Activated CD8-positive, alpha-beta memory T cell treated with anti-CD3 and anti-CD28 coated beads, Interleukin-2, amount 10 ng/mL, durations not matched to agents 7 days and 5 days (primary cell): ENCODE measurements around the gene HMGB1. TPM values are rescaled to one million over a fixed set of nuclear protein-coding genes. Genes with fewer than 3 reads are reported as not detected.

Source experiments
- ATAC-seq: fragments of 150-1000 bp; cut with Tn5 transposase; one replicate; pipeline ENCODE4 v1.10.0; 2021; ENCODE audit warnings: moderate library complexity
- CTCF ChIA-PET: fragments of 350-600 bp; sonication (Branson Sonifier 250); formaldehyde crosslinking; loops from one replicate; lab custom pipeline; 2021; ENCODE audit warnings: antibody characterized with exemption; lab: Charles Lee
- DNase-seq: peaks from one replicate; pipeline ENCODE4 v3.0.0-alpha.2; 2020
- H3K27ac Mint-ChIP-seq: one replicate; pipeline ENCODE4 v1.8.0; 2021; ENCODE audit warnings: mild to moderate bottlenecking, mixed read lengths
- H3K27me3 Mint-ChIP-seq: one replicate; pipeline ENCODE4 v1.8.0; 2021; ENCODE audit warnings: mixed read lengths
- H3K36me3 Mint-ChIP-seq: one replicate; pipeline ENCODE4 v1.8.0; 2021; ENCODE audit warnings: mild to moderate bottlenecking, mixed read lengths
- H3K4me1 Mint-ChIP-seq: one replicate; pipeline ENCODE4 v1.8.0; 2021; ENCODE audit warnings: mixed read lengths
- H3K4me3 Mint-ChIP-seq: one replicate; pipeline ENCODE4 v1.8.0; 2021; ENCODE audit warnings: mild to moderate bottlenecking, moderate library complexity, mixed read lengths
- H3K9me3 Mint-ChIP-seq: one replicate; pipeline ENCODE4 v1.8.0; 2022; ENCODE audit warnings: low read depth, mixed read lengths
- total RNA-seq, 2 experiments: library from RNA; stranded (reverse); gene quantifications; one replicate each; pipeline ENCODE4 v1.2.3, GENCODE V29; 2021

HMGB1 gene
- total RNA-seq, 2 experiments from 2014 or later: 716 to 739 TPM

DNA sequence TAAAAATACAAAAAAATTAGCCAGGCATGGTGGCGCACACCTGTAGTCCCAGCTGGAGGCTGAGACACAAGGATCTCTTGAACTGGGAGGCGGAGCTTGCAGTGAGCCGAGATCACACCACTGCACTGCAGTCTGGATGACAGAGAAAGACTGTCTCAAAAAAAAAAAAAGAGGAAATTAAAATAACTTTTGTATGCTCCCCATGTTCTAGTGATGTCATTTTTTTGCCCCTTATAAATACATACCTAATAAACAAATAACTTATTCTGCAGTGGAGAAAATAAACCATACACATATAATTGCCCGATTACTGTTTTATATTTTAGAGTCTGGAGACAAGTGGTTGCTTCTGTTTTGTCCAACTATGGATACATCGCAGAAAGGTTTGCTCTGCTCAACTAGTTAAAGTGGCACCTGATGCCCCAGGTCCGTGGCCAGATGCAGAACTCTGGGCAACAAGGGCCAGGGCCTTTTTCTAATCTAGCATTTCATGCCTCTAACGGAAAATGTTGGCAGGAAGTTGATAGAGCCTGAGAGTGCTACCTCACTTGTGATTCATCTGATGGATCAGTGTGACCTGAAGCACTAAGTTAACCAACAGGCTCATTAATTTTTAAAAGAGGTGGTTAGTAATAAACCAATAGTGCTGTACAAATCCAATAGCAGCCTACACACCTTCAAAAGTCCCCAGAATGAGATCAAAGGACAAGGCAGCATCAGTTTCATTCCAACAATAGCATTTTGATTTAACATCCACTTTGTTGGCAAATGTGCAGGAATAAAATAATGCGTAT lies 24.6 kb downstream of the HMGB1 start:
- ATAC-seq (peak; percentile 55), DNase-seq (no peak)
- Mint-ChIP-seq H3K9me3 (no peaks in the 10 kb centered on the region), H3K4me1 (peaks cover 7% of the 10 kb centered on the region), H3K36me3 (no peaks in the 10 kb centered on the region), H3K27me3 (peaks cover 11% of the 10 kb centered on the region), H3K4me3 (no peak overlapping the region), H3K27ac (peak overlapping the region; percentile 40)
- CTCF ChIA-PET: interaction anchor here (0.8 to 2.0 kb wide), 3 partner anchors 10 to 17 kb away, joined by 3 to 8 read pairs (median 3); no protein-coding TSS in a partner anchor

DNA sequence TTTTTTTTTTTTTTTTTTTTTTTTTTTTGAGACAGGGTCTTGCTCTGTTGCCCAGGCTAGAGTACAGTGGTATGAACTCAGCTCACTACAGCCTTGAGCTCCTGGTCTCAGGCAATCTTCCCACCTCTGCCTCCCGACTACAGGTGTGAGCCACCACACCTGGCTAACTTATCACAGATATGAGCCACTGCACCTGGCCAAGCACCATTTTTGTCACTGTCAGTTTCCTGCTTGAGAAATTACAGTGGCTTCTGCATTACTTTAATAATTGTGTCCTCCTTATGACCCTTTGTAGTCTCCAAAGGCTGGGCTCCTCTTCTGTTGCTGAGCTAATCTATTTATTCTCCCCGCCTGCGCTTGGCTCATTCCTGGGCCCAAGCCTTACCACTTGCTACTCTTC lies 27.4 kb downstream of the HMGB1 start:
- Mint-ChIP-seq H3K36me3 (no peaks in the 10 kb centered on the region), H3K27ac (no peak overlapping the region), H3K27me3 (peaks cover 17% of the 10 kb centered on the region)

DNA sequence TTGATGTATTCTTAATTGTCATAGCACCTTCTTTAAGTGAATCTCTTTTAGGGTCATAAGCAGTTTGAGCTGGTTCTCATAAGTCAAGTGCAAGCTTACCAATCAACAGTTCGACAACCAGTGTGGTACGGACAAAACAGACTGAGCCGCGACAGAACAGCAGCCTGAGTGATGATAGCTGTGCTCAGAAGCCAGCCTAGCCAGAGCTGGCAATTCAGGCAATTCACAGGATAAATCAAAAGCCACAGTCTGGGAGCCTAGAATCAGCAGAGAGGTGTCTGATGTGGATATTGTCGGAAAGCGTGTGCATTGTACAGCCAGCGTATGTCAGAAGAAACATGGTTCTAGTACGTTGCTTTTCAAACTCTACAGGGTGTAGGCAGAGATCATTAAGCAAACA lies 28.6 kb downstream of the HMGB1 start:
- H3K4me1 Mint-ChIP-seq: peaks cover 10% of the 10 kb centered on the region
- no peaks in the 10 kb centered on the region for H3K9me3 Mint-ChIP-seq
- CTCF ChIA-PET: interaction anchor here (0.8 to 1.5 kb wide), 4 partner anchors 14 to 29 kb away, joined by 3 to 4 read pairs (median 3); no protein-coding TSS in a partner anchor
- peaks cover 17% of the 10 kb centered on the region for H3K27me3 Mint-ChIP-seq
- no peak overlapping the region for H3K4me3 Mint-ChIP-seq
- H3K36me3 Mint-ChIP-seq: no peaks in the 10 kb centered on the region
- DNase-seq (no peak), ATAC-seq (no peak)
- H3K27ac Mint-ChIP-seq: no peak overlapping the region

More for the DNA sequence above, 27.4 kb downstream of the HMGB1 start:
- Mint-ChIP-seq H3K4me1 (peaks cover 10% of the 10 kb centered on the region), H3K4me3 (no peak overlapping the region), H3K9me3 (no peaks in the 10 kb centered on the region)
- DNase-seq (no peak), ATAC-seq (no peak)
- CTCF ChIA-PET: interaction anchor here (0.8 kb wide), 1 partner anchor 13 kb away, joined by 3 read pairs; no protein-coding TSS in a partner anchor

DNA sequence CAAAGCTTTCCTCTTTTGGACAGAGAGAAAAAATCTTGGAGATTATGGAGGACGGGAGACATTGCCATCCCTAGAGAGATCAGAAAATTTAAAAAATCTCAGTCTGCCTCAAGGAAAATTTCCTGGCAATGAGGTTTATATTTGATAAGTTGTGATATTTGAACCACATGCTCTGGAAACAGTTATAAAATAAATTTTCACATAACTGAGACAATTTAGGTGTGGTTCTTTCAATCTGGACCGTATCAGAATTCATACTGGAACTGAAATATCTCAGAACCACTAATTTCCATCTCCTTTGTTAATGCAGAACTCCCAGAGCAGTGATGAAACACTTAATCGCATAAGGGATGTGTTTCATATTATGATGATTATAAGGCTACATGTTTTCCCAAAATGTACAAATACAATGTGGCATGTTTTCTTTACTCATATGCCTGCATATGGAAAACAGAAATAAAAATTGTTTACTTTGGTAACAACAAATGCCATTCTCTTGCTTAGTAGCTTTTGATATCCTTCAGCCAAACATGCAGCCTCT lies 29.8 kb downstream of the HMGB1 start:
- Mint-ChIP-seq H3K36me3 (no peaks in the 10 kb centered on the region), H3K27ac (no peak overlapping the region), H3K9me3 (no peaks in the 10 kb centered on the region), H3K4me1 (peaks cover 15% of the 10 kb centered on the region), H3K27me3 (peaks cover 17% of the 10 kb centered on the region), H3K4me3 (no peak overlapping the region)
- CTCF ChIA-PET: interaction anchor here (1.4 to 1.5 kb wide), 2 partner anchors 19 to 27 kb away, joined by 3 to 4 read pairs; no protein-coding TSS in a partner anchor
- no peak for ATAC-seq
- DNase-seq: no peak

DNA sequence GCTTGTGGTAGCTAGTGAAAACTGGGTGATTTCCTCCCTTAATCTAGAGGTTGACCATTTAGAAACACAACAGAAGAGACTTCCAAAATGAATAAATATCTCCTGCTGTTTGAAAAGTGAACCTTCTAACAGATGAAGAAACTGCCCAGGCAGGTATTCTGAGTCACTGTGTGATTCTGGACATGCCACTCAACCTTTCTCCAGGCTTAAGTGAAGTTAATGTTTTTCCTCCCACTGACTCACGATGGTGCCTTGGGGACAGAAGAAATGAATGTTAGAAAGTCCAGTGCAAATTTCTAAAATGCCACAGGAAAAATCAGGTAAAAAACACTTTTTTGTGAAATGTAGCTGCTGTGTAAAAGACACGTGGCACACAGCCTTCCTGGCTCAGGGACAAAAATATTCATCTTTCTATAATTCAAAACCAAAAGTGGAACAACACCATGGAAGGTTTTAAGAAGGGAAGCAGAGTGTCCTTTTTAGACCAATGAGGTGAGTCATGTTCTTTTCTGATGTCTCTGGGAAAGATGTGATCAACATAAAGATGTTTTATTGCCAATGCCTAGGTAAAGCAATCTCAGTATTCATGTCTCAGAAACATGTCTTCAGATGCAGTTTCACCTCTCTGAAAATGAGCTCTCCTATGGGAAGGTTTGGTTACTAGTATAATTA lies 34.3 kb downstream of the HMGB1 start:
- no peaks in the 10 kb centered on the region for H3K9me3 Mint-ChIP-seq
- peak; percentile 17 for ATAC-seq
- no peak overlapping the region for H3K4me3 Mint-ChIP-seq
- H3K27me3 Mint-ChIP-seq: peaks cover 7% of the 10 kb centered on the region
- H3K36me3 Mint-ChIP-seq: no peaks in the 10 kb centered on the region
- H3K4me1 Mint-ChIP-seq: peaks cover 29% of the 10 kb centered on the region
- DNase-seq: no peak
- no peak overlapping the region for H3K27ac Mint-ChIP-seq
- CTCF ChIA-PET: interaction anchor here (1.1 to 1.6 kb wide), 5 partner anchors 9 to 152 kb away, joined by 3 to 8 read pairs (median 4); partner anchors contain the start of gene UBE2L5

DNA sequence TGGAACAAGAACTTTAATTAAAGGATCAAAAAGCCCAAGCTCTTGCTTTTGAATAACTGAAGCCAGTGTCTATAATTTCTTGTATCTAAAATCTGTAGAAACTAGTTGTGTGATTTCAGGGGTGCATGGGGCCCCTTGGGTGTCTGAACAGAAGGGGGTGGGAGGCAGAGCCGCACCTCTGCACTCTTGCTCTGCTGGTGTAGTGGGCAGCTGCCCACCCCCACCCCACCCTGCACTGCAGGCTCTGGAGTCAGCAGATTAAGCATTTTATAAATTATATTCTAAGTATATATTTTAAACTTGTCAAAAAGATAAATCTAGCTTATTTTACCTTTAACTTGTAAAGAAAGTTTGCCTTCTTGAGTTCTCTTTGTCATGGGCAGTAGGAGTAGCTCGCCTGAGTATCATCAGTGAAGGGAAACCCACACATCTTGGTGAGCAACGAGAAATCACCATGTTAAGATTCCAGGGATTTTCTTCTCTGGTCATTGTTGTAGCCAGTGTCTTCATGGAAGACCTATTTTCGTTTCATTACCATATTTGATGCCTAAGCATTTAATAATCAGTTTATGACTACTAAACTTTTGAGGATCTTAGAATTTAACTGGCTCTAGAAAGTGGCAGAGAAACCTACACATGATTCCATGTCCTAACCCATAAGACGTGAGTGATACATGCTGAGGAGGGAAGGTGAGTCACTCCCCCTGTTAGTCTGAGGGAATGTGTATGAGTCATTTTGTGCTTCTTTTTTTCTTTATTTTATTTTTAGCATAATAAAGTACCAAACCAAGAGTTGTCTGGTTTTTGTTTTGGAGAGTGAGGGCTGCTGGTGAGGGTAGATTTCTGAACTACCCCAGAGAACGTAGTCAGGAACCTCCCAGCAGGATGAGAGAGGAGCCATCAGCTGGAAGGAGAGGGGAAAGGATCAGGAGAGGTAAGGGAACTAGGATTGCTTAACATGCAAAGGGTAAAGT lies 35.7 kb downstream of the HMGB1 start:
- peaks cover 29% of the 10 kb centered on the region for H3K4me1 Mint-ChIP-seq
- CTCF ChIA-PET: interaction anchor here (1.1 to 1.6 kb wide), 5 partner anchors 10 to 154 kb away, joined by 3 to 8 read pairs (median 6); no protein-coding TSS in a partner anchor
- H3K27me3 Mint-ChIP-seq: no peaks in the 10 kb centered on the region
- peak overlapping the region; percentile 70 for H3K27ac Mint-ChIP-seq
- no peaks in the 10 kb centered on the region for H3K36me3 Mint-ChIP-seq
- ATAC-seq: peak; percentile 93
- DNase-seq: peak; percentile 50
- peak overlapping the region; percentile 13 for H3K4me3 Mint-ChIP-seq
- no peaks in the 10 kb centered on the region for H3K9me3 Mint-ChIP-seq

DNA sequence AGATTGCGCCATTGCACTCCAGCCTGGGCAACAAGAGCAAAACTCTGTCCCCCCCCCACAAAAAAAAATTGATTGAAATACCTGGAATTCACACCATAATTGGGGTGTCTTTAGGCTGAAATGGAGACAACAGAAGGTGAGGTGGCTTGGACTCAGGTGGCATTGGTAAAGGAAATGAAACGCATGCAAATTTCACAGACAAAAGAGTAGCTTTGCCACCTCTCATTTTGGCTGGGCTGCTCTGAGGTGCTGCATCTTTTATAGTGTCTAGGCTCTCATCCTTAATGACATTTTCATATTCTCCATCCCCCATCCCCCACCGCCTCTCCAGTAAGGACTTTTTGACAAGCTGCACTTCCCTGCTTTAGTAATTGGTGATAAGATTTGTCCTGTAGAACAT lies 36.5 kb downstream of the HMGB1 start:
- Mint-ChIP-seq H3K9me3 (no peaks in the 10 kb centered on the region), H3K4me1 (peaks cover 29% of the 10 kb centered on the region), H3K27me3 (no peaks in the 10 kb centered on the region), H3K36me3 (no peaks in the 10 kb centered on the region), H3K27ac (no peak overlapping the region), H3K4me3 (no peak overlapping the region)
- no peak for DNase-seq
- CTCF ChIA-PET: interaction anchor here (1.3 kb wide), 1 partner anchor 13 kb away, joined by 7 read pairs; no protein-coding TSS in a partner anchor
- no peak for ATAC-seq

DNA sequence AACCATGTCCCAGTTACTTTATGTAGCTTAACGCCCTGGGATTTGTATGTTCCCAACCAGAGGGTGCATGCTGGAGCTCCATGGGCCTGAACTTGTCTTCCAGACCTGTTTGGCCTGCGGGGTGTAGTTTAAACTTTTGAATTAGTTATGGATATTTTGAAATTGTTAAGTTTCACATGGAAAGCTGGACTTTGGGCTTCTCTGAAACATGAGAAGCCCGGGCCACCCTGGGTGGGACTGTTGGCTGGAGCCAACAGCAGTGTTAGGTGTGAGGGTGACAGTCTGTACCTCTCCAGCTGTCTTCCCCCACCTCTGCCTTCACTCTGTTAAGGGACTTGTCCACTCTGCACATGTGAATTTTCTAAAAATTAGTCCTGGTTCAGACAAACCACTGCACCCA lies 41.8 kb downstream of the HMGB1 start:
- Mint-ChIP-seq H3K4me3 (no peak overlapping the region), H3K4me1 (peaks cover 14% of the 10 kb centered on the region), H3K36me3 (no peaks in the 10 kb centered on the region), H3K27me3 (peaks cover 6% of the 10 kb centered on the region), H3K9me3 (no peaks in the 10 kb centered on the region), H3K27ac (no peak overlapping the region)
- ATAC-seq: no peak
- DNase-seq: no peak
- CTCF ChIA-PET: interaction anchor here (0.8 to 2.3 kb wide), 5 partner anchors 17 to 291 kb away, joined by 3 to 7 read pairs (median 3); no protein-coding TSS in a partner anchor

DNA sequence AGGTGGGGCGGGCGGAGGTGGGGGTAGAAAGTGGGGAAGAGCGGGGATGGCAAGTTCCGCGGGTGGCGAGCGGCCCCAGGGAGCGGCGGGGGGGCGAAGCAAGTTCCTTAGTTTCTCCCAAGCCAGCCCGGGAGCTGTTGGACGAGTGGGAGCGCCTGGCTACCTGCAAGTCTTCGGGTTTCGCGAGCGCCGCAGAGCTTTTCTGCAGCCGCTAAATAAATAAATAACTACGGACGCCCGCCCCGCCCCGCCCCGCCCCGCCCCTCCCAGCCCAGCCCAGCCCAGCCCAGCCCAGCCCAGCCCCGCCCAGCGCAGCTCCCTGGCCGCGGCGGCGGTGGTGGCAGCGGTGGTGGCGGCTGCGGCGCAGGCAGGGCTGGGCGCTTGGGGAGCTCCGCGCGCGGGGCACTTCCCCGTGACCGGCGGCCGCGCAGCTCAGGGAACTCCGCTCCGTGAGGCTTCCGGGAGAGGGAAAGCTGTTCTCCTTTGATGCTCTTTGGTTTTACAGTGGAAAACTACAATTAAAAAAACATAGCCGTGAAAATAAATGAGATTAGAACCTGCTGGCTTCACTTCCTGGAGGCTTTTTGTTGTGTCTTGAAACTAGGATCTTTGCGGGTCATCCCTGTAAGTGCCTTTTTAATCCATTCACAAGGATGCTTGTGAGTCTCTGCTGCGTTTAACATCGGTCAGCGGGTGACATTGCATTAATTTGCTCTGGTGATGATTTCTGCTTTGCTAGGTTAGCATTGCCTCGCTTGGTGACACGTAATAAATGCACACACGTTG lies 43.5 kb downstream of the HMGB1 start, which contains the start of gene UBE2L5:
TSS of gene UBE2L5 (plus strand) at position 440 of the 786 bp plus-strand sequence. CDS start 5,498 bp downstream, outside the sequence.
- Mint-ChIP-seq H3K9me3 (no peaks in the 10 kb centered on the region), H3K4me1 (peaks cover 14% of the 10 kb centered on the region), H3K36me3 (no peaks in the 10 kb centered on the region), H3K4me3 (peak within 1 kb of the TSS; percentile 73), H3K27ac (peak within 1 kb of the TSS; percentile 80), H3K27me3 (peaks cover 6% of the 10 kb centered on the region)
- DNase-seq (peak; percentile 78), ATAC-seq (peak; percentile 94)
- CTCF ChIA-PET: interaction anchor here (0.7 to 1.7 kb wide), 5 partner anchors 9 to 40 kb away, joined by 3 to 4 read pairs (median 4); no protein-coding TSS in a partner anchor

DNA sequence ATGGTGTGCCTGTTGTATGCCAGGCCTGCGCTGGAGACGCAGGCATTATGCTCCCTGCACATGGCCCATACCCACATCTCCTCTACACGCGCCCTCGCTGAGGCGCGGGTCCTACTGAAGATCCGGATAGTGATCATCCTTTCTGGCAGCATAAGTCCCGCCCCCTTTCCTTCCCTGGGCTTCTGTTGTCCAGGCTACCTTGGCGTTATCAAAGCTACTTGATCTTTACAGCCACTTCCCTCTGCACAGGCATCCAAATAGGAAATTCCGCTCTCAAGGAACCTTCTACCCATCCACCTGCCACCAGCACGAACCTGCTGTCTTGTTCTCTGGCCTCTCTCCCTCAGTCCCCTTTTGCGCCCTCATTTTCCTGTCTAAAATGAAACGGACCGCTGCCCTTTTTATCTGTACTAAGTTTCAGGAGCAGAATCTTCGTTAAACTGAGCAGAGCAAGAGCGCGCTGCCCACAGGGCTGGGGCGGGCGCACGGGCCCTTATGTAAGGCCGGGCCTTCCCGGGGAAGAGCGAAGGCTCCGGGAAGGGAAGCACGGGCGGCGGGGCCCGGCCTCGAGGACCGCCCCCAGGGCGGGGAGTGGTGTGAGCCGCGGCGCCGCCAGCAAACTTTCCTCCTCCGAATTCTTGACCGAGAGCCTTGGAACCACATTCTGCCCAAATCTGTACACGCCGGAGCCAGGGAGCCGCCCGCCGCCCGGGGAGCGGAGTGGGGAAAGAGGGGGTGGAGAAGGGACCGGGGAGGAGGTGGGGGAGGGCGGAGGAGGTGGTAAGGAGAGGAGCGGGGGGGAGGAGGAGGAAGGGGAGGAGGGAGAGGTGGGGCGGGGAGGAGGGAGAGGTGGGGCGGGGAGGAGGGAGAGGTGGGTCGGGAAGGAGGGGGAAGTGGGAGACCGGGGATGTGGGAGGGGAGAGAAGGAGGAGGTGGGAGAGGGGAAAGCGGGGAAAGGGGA lies 44.4 kb downstream of the HMGB1 start:
- Mint-ChIP-seq H3K27me3 (peaks cover 6% of the 10 kb centered on the region), H3K4me1 (peaks cover 14% of the 10 kb centered on the region), H3K4me3 (peak overlapping the region; percentile 67), H3K27ac (peak overlapping the region; percentile 30), H3K9me3 (no peaks in the 10 kb centered on the region), H3K36me3 (no peaks in the 10 kb centered on the region)
- CTCF ChIA-PET: interaction anchor here (1.0 to 4.3 kb wide), 5 partner anchors 8 to 289 kb away, joined by 3 to 23 read pairs (median 4); no protein-coding TSS in a partner anchor
- ATAC-seq: peak; percentile 48
- peak; percentile 59 for DNase-seq
